CD4-positive, alpha-beta T cell treated with Interleukin-15 for 4 hours (primary cell): ENCODE measurements around the gene TREH.

Source experiments
- DNase-seq: peaks from one replicate; pipeline ENCODE4 v3.0.0-alpha.2; 2020; ENCODE audit warnings: low spot score

Gene TREH

DNA sequence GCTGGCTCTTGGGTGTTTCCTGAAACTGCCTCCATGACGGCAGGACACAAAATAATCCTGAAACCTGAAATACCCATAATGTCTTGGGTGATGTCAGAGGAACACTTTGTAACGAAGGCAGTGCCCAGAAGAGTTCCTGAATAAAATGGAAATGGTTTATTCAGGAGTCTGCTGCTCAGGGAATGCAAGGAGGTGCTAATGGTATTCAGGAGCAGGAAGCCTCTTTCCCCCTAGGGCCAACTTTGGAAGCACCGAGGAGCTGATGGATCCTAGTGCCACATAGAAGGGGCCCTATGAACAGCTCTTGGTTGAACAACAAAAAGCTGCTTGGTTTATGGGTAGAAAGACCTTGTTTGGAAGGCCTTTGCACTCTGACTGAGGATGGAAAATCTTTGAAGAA lies 15.5 kb downstream of the TREH start:
- no peak for DNase-seq

DNA sequence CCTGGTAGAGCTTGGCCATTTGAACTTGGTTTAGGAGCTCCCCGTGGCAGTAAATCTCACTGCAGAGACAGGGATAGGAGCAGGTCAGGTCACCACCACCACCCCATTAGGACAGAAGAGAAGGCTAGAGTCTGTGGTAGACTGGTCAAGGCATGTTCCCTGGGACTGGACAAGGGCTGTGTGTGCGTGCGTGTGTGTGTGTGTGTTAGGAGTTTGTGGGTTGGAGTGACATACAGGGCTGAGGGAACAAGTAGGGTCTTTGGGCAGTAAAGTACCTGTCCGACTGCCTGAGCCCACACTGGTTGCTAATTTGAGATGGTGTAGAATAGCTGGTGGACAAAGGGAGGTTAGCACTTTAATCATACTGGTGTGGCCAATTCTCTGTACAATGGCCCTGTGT lies 16.1 kb downstream of the TREH start:
- DNase-seq: no peak

DNA sequence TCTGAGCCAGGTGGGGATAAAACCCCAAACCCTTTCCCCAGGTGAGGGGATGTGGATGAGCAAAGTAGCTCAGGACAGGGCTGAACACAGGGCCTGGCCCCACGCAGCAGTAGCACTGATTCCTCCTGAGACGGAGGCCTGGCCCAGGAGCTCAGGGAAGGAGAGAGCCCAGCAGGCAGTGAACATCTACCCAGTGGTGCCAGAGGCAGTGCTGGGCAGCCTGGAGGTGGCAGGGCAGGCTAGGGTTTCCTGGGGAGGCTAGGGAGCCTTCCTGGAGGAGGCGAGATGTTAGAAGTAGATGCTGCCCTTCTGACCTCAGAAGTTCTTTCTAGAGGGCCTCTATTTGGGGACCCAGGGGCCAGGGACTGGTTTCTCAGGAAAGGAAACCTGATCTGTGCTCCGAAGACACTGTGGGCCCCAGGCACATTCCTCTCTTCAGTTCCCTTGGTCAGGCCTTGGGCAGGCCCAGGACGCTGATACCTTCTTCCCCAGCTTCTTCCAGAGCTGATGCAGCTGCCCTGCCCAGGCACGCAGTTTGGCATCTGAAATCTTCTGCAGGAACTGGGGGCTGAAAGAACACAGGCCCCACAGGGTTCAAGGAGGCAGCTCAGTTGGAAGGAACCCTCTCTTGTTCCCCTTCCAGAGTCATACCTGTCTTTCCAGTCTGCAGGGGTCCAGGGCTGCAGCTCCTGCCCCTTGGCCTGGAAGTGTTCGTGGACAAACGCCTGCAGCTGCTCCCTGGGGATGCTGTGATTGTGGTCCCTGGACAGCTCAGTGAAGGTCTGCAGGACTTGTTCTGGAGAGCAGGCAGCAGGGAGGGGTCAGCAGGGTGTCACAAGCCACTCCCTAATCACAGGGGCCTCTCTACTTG lies 16.8 kb downstream of the TREH start:
- no peak for DNase-seq

DNA sequence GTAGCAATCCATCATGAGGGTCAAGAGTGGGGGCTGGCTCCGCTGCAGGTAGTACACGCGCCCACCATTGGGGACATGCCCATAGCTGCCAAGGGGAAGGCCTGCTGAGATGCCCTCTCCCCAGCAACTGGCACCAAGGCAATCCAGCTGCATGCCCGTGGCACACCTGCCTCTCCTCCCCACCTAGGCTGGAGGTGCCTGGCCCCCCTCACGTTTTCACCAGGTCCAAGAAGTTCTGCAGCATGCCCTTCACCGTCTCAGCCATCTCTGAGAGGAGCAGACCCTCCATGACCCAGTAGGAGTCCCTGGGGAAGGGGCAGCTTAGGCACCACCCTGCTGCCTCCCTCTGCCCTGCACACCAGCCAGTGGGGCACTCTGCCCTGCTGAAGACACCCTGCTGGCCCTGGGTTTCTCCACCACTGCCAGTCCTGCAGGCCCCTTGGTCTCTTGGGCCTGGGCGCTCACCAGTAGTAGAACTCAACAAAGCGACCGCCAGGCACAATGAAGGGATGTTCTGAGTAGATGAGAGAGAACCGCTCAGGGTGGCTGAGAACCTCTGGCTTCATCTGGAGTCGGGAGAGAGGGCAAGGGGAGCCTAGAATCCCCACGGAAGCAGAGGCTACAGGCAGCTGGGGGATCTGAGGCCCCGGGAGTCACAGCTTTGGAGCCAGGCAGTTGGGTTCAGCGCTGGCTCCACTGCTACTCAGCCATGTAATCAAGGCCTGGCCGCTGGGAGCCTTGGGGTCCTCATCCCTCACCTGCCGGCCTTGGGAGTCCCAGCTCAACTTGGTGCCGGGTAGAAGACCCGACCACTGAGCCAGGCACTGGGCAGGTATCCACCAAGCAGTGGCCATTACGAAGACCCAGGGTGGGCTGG lies 17.8 kb downstream of the TREH start:
- DNase-seq: no peak

DNA sequence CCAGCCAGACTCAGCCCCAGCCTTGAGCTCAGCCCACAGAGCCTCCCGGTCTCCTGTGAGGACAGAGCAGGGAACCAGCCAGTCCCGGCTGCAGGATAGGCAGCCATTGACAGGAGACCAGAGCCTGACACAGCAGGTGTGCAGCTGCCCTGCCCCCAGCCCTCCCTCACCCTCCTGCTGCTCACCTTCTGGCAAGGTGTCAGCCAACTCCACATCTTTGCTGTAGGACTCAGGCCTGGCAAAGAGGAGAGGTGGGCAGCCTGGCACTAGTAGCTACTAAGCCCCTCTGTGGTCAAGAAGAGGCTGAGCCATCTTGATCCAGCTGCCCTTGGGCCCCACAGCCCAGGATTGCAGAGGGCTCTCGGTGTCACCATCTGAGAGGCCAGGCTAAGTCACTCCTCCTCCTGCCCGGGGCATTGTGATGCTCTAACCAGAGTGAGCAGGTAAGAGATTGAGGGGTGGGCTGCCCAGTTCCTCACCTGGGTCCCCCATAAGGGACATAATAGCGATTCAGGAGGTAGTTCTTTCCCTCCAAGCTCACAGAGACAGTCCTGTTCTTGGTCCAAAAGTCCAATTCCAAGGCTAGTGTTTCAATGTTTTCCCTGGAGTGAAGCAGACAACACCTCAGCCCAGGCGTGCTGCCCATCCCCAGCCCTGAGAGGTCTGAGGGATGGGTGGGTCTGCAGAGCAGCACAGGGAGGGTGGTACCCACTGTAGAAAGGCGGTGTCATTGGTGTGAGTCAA lies 18.6 kb downstream of the TREH start:
- no peak for DNase-seq

DNA sequence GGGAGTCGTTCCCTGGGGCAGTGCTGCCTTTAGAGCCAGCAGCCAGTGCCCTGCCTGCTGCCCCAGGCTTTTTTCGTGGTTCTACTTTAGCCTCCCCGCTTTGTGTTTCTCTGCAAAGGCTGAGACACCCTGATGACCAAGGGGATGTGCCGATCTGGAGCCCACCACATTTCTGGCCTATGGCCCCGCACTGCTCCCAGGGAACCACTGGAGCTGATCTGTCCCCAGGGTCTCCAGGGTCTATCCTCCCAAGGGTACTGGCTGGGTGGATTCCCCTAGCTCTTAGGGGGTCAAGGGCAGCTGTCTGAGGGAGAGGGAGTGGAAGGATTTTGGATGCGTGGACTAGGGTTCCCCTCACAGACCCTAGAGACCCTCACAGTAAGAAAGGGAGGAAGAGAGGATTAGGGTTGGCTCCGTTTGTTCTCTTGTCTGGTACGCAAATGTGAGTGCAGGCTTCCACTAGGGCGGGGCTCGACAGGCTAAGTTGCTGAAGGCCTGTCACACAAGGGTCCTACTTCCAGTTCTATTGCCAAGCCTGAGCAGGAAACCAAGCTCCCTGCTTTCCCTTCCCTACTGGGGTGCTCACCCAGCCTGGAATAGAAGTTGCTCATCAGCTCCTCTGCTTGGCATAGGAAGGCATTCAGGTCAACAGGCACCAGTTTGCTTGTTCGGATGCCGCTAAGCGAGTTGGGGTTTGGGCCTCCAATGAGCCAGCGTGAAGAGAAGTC lies 19.3 kb downstream of the TREH start:
- no peak for DNase-seq

DNA sequence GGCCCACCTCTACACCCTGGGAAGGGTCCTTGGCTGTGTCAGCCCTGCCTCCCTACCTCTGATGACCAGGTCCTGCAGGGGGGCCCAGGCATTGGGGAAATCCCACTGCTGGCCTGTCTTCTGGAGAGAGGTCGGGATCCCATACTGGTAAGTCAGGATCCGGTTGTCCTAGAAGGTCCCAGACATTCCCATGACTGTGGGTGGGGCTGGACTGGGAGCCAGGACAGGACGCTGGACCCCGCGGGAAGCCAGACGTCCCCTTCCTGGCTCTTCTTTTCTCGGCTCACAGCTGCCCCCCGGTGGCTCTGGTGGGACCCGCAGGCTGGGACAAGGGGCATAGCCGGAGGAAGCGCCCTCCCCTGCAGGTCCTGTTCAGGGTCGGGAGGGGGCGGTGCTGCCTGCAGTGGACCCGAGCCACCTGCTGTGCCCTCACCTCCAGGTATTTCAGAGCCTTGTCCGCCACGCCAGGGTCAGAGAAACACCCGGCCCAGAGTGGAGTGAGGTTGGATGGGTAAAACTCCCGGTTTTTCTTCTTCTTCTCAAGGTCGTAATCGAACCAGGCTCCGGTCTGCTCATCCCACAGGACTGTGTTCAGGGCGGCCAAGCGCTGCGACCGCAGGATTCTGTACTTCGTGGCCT lies 20.0 kb downstream of the TREH start:
- DNase-seq: peak; percentile 85

DNA sequence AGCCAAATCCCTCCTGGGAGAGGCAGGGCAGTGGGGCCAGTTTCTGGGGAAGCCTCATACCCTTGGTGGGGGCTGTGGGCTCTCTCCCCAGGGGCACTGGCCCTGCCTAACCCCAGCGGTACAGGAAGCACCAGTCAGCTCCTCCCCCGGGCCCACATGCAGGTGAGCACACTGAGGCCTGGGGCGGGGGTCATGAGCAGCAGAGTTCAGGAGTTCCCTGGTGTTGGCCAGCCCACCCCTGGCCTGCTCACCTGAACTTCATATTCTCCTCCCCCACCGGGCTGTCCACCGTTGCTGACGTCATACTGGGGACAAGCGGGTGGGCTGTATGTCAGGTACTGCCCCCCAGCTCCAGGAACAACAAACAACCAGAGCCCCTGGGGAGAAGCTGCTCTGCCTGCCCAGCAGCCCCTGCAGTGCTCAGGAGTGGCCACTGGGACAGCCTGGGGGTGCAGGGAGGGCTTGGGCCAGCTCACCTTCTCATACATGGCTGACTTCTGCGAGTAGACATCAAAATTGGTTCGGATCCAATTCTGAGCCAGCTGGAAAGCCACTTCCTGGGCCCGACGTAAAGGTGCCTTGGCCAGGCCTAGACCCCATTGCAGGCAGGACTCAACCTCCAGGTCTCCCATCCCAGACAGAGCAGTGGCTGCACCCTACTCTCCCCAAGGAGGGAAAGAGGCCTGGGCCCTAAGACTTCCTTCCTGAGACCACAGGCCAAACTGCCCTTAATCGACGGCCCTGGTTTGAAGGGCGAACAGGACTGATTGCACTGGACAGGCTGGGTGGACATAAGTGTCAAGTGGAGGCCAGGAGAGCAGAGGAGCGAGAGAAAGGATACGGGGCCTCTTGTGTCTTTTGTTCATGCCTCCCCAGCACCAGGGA lies 20.8 kb downstream of the TREH start:
- no peak for DNase-seq

DNA sequence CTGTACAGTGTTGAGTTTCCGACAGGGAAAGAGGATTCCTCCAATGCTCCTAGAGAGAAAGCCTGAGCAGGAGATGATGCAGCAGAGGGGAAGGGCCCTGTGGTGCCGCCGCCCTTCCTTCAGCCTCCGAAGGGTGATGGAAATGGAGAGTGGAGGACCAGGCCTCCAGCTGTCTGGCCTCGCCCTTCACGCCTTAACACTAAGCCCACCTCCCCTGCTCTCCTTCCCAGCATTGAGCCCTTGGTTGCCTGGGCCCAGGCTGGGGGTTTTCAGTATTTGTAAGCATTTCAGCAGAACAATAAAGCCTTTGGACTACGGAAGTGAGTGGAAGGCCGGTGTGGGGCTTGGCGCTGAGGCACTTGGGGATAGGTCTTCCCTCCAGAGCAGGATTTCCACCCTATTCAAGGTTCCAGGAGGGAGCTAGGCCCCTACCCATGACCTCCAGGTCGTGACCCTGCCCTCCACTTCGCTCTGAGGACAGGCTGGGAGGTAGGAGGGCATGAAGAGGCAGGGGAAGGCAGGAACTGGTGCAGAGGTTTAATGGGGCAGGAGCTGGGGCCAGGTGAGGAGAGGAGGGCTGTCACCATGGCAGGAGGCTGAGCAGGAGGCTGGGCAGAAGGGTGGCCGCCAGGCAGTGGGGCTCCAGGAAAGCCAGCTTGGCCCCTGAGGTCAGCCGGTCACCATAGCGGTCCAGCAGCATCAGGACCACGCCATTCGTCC lies 21.6 kb downstream of the TREH start:
- DNase-seq: no peak

DNA sequence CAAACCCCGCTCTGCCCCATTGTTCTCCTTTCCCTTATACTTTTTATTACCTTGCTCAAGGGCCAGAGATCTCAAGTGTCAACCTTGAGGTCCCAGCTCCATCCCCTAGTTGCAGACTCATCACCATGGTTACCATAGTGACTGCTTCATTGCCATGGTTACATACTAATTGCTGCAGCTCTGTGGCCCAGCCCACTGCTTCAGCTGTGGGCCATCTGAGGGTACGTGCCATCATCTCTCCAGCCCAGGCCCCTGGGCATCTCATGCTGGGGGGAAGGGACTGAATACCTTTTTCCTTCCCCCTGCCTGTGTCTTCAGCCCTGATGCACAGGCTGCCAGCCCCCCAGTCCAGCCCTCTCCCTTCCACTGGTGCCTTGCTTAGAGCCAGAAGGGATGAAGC lies 22.2 kb downstream of the TREH start:
- no peak for DNase-seq

DNA sequence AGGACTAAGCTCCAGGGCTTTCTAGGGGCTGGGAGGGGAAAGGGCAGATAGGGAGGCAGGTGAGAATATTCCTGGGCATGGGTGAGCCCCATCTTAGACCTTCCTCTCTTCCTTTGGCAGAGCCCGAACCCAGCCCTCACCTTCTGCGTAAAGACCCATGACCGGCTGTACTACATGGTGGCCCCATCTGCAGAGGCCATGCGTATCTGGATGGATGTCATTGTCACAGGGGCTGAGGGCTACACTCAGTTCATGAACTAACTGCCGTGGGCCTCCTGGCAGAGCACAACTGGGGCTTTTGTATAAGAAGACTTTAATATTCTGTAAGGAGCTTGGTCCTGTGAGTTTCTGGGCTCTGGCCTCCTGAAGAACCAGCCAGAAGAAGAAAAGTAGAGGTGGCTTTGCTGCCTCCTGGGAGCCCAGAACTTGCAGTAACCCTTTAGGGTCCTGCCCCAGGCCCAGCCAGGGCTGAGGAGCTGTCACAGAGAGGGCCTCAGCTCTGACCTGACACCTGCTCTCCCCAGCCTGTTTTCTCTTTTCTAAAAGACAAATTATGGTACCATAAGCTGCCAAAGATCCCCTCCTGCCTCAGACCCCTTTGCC lies 22.8 kb downstream of the TREH start:
- no peak for DNase-seq

DNA sequence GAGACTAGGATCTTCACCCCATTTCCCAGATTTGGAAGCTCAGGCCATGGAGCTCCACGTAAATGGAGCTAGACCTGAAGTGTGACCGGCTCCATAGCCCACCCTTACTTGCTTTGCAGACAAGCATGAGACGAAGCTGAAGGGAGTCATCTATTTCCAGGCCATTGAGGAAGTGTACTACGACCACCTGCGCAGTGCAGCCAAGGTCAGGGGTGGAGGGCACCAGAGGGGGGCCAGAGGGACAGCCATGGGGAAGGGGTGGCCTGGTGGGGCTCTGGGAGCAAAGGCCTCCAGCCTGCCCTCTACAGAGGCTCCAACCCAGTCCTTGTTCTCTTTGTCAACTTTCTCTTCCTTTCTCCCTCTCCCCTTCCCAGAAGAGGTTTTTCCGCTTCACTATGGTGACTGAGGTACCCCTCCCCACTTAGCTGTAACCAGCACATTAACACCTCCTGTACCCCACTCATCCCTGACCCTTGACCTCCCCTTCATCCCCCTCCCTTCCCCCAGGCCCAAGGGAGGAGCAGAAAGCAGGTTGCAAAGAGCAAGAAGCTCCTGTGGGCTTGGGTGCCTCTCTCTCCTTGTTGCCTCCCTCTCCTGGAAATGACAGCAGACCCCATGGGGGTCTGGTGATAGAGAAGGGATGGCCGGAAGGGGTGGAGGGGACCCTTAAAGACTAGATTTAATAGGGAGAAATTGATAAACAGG lies 23.8 kb downstream of the TREH start:
- DNase-seq: no peak

DNA sequence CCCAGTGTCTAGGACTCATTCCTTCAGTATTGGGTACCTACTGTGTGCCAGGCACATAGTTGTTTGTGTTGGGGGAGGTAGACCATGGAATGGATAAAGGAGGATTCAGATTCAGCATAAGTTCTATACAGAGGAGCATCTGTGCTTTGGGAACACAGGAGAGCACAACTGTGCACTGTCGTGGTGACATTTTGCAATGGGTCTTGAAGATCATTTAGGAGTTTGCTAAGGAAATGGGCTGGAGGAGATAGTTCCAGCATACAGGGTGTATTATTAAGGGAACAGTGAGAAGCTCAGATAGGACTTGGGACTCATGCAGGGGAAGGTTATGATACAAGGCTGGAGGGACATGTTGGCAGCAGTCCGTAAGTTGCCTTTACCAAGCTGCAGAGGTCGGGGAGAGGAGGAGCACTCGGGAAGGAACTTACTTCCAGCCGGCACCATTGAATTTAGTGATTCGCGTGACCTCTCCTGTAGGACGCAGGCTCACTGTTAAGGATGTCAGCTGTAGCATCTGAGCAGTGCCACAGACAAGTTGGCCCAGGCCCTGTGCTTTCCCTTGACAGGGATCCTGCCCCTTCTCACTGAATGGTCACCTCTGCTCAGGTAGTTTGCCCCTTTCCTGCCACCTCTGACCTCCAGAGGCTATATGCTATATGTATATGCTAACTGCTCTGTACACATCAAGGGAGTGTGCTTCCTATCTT lies 25.6 kb downstream of the TREH start:
- DNase-seq: no peak

DNA sequence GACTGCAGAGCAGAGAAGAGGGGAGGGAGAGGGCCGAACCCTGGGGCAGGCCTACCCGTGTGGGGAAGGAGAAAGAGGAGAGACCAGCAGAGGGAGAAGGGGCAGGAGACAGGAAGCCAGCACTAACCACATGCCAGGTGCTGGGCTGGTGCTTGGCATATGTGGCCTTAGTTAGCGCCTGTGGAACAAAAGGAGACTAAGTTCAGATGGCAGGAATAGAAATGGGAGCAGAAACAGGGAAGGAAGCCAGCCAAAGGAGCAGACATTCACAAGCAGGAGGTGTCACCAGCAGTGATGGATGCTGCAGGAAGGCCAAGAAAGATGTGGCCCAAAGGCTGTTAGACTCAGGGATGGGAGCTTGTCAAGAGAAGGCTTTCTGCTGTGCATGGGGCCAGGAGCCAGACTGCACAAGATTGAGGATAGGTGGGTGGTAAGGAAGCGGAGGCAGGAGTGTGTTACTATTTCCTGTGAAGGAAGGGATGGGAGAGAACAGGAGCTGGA lies 26.7 kb downstream of the TREH start:
- no peak for DNase-seq

DNA sequence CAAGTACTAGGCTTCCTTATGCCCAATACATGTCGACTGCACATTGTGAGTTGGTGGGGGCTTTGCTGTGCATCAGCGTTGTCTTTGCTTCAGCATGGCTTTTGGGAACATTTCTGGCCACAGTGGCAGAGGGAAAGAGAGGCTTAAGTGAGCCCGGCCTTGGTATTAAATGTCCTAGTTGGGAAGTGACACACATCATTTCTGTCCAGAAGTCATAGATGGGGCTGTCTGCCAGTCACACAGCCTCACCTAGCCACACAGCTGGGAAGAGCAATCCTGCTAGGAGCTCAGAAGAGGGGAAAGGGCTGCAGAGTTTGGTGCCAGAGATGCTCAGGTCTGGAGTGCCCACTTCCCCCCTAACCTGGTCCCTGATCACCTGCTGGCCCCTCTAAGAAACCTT lies 27.6 kb downstream of the TREH start:
- no peak for DNase-seq

DNA sequence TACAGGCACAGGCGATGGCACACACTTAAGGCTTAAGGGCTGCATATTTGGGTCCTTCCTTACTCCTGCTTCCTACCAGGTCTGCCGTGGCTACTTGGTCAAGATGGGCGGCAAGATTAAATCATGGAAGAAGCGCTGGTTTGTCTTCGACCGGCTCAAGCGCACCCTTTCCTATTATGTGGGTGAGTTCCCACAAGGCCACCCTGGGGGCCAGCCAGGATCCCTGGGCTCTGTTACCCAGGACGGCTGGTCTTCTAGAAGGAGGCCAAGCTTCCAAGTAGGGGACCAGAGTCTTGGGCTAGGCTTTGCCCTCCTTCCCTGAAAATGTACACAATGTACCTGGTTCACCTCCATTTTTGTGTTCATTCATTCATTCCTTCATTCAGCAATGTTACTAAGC lies 29.1 kb downstream of the TREH start:
- no peak for DNase-seq

DNA sequence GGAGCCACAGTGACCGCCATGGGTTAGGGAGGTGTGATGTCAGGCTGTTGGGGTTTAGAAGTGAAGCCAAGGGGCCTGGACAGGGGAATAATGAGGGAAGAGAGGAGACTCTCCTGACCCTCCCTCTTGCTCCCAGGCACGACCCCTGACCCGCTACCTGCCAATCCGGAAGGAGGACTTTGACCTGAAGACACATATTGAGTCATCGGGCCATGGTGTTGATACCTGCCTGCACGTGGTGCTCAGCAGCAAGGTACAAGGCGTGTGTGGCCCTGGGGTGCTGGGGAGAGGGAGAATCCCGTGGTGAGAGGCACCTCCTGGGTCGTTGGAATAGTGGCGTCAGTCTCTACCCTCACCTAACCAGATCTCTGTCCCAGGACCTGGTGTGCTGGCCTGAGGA lies 29.5 kb downstream of the TREH start:
- no peak for DNase-seq

DNA sequence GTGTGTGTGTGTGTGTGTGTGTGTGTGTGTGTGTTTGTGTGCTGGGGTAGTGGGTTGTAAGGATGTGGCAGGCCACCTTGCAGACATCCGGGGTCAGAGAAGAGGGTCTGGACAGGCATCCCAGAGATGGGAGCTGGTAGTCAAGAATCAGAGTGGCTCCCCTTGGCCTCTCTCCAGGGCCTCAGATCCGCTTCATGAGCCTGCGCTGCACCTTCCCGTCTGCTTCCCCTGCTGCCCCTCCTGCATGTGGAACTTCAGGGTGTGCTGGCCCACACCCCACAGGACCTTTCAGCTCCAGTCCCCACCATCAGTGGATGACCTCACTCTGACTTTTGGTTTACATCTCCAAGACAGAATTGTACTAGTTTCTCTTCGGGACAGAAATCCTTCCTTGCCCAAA lies 31.2 kb downstream of the TREH start:
- DNase-seq: no peak
